Neuronal stem cell (in vitro differentiated cells): ENCODE data around the gene KRTAP9-7.
"Not testable (repeated sequence)": the region's sequence is repeated elsewhere in the genome, so short reads cannot be mapped to it uniquely, and the experiment has no call there.

Experiments
- DNase-seq: peaks from one replicate; pipeline ENCODE4 v3.0.0-alpha.2; 2013; ENCODE audit warnings: low spot score
- H2AFZ ChIP-seq: one replicate; pipeline ENCODE4 v1.6.1; 2013; ENCODE audit warnings: mild to moderate bottlenecking, low read length, inconsistent platforms
- H2AK5ac ChIP-seq: 2 replicates; pipeline ENCODE4 v1.6.1; 2013; ENCODE audit warnings: low read depth, mild to moderate bottlenecking, inconsistent platforms, low read length, moderate library complexity, mixed read lengths
- H2BK120ac ChIP-seq: 2 replicates; pipeline ENCODE4 v1.6.1; 2013; ENCODE audit warnings: low read depth, mild to moderate bottlenecking, inconsistent platforms, low read length, moderate library complexity, mixed read lengths
- H2BK12ac ChIP-seq: one replicate; pipeline ENCODE4 v1.6.1; 2013; ENCODE audit warnings: low read length, inconsistent platforms
- H2BK15ac ChIP-seq: 2 replicates; pipeline ENCODE4 v1.6.1; 2013; ENCODE audit warnings: mild to moderate bottlenecking, low read length, inconsistent platforms, mixed read lengths
- H2BK5ac ChIP-seq: one replicate; pipeline ENCODE4 v1.6.1; 2013; ENCODE audit warnings: inconsistent platforms, mild to moderate bottlenecking, low read length, moderate library complexity
- H3K14ac ChIP-seq: one replicate; pipeline ENCODE4 v1.6.1; 2013; ENCODE audit warnings: low read length, inconsistent platforms
- H3K18ac ChIP-seq: 2 replicates; pipeline ENCODE4 v1.6.1; 2013; ENCODE audit warnings: low read length, inconsistent platforms
- H3K23ac ChIP-seq: 2 replicates; pipeline ENCODE4 v1.6.1; 2013; ENCODE audit warnings: low read depth, mild to moderate bottlenecking, mixed read lengths, low read length, inconsistent platforms; ENCODE audit not compliant: poor library complexity
- H3K27ac ChIP-seq: replicated peaks from 3 replicates; pipeline ENCODE4 v1.5.1; 2013; ENCODE audit warnings: low read length, inconsistent platforms
- H3K27me3 ChIP-seq, 3 experiments: 2 replicates each; pipeline ENCODE4 v1.6.1; 2013; ENCODE audit warnings: low read length in 3 of 3, mild to moderate bottlenecking in 2 of 3, inconsistent platforms in 1 of 3, low read depth in 1 of 3, mixed read lengths in 1 of 3, moderate library complexity in 1 of 3; ENCODE audit not compliant: control insufficient read depth in 3 of 3, insufficient read depth in 3 of 3
- H3K36me3 ChIP-seq, 2 donors: replicated peaks in 1 of 2; 2 replicates each; pipeline ENCODE4 v1.6.1; 2013; ENCODE audit warnings: low read length in 2 of 2; ENCODE audit not compliant: control insufficient read depth in 2 of 2, insufficient read depth in 2 of 2
- H3K4ac ChIP-seq: 2 replicates; pipeline ENCODE4 v1.6.1; 2013; ENCODE audit warnings: inconsistent platforms, mild to moderate bottlenecking, low read length, moderate library complexity
- H3K4me1 ChIP-seq, 2 donors: 1 replicate in 1 of 2; 2 replicates in 1 of 2; pipeline ENCODE4 v1.6.1; 2013; ENCODE audit warnings: low read length in 2 of 2, low read depth in 1 of 2; ENCODE audit not compliant: control insufficient read depth in 2 of 2, insufficient read depth in 1 of 2
- H3K4me2 ChIP-seq: one replicate; pipeline ENCODE4 v1.6.1; 2013; ENCODE audit warnings: mild to moderate bottlenecking, low read length, inconsistent platforms; ENCODE audit not compliant: insufficient read depth, poor library complexity, severe bottlenecking
- H3K4me3 ChIP-seq, 2 donors: 2 replicates each; pipeline ENCODE4 v1.5.1; 2013; ENCODE audit warnings: low read length in 2 of 2, mild to moderate bottlenecking in 2 of 2, inconsistent platforms in 1 of 2, moderate library complexity in 1 of 2
- H3K79me1 ChIP-seq: one replicate; pipeline ENCODE4 v1.6.1; 2013; ENCODE audit warnings: low read depth, mild to moderate bottlenecking, inconsistent platforms, low read length, moderate library complexity
- H3K9ac ChIP-seq: one replicate; pipeline ENCODE4 v1.6.1; 2013; ENCODE audit warnings: mild to moderate bottlenecking, low read depth, low read length, inconsistent platforms; ENCODE audit not compliant: poor library complexity
- H3K9me3 ChIP-seq, 2 donors: replicated peaks in 1 of 2; 2 replicates each; pipeline versions ENCODE3 to v1.6.1; 2013; ENCODE audit warnings: low read length in 2 of 2, mild to moderate bottlenecking in 2 of 2, inconsistent platforms in 1 of 2, low read depth in 1 of 2, mixed read lengths in 1 of 2, moderate library complexity in 1 of 2; ENCODE audit not compliant: control insufficient read depth in 2 of 2, insufficient read depth in 1 of 2
- H4K8ac ChIP-seq: one replicate; pipeline ENCODE4 v1.6.1; 2013; ENCODE audit warnings: low read depth, mild to moderate bottlenecking, inconsistent platforms, low read length, moderate library complexity
- H4K91ac ChIP-seq: one replicate; pipeline ENCODE4 v1.6.1; 2013; ENCODE audit warnings: low read length, low read depth, mild to moderate bottlenecking, inconsistent platforms; ENCODE audit not compliant: poor library complexity
- WGBS, 2 donors: extraction: QIAGEN DNeasy Blood & Tissue Kit; methylation state at CpG; one replicate each; pipeline ENCODE4 v1.1.7; 2013; ENCODE audit warnings: missing lambda C conversion rate in 2 of 2, mixed read lengths in 1 of 2; ENCODE audit not compliant: insufficient read length in 2 of 2, insufficient replicate concordance in 1 of 2; ENCODE audit errors: extremely low coverage in 2 of 2; 5-methylcytosine and 5-hydroxymethylcytosine counted together

KRTAP9-7 gene

GRCh38 chr17:41231731-41232130, 43.8 kb upstream of the KRTAP9-7 start:
- Histone ChIP-seq H2AFZ (no peak overlapping the region), H2BK120ac (no peak overlapping the region), H3K4me3 (no peak overlapping the region), H3K14ac (no peak overlapping the region), H3K9ac (no peak overlapping the region), H4K8ac (no peak overlapping the region), H3K27me3 (no peaks in the 10 kb centered on the region), H3K4me1 (no peaks in the 10 kb centered on the region), H3K27ac (no peak overlapping the region), H3K4ac (no peak overlapping the region), H2BK12ac (no peak overlapping the region), H3K36me3 (no peaks in the 10 kb centered on the region), H2BK15ac (no peak overlapping the region), H4K91ac (no peak overlapping the region), H3K79me1 (no peaks in the 10 kb centered on the region), H3K18ac (no peak overlapping the region), H2AK5ac (no peak overlapping the region), H3K4me2 (no peak overlapping the region), H2BK5ac (no peak overlapping the region), H3K23ac (no peak overlapping the region), H3K9me3 (no peaks in the 10 kb centered on the region)
- no peak for DNase-seq
- no CpG with 5 or more reads among the region's 6 CpGs for WGBS, 2 donors

GRCh38 chr17:41232399-41233105, 42.9 kb upstream of the KRTAP9-7 start, which contains the start of gene KRTAP9-3:
Gene KRTAP9-3, plus strand, starts transcription at chr17:41232449. Its CDS starts 53 bp downstream, at chr17:41232502.
- not testable (repeated sequence) for H3K14ac ChIP-seq, H3K9me3 ChIP-seq, H2AK5ac ChIP-seq, H3K36me3 ChIP-seq, DNase-seq, H3K23ac ChIP-seq, H2BK120ac ChIP-seq, H2BK12ac ChIP-seq, H3K4me2 ChIP-seq, H3K79me1 ChIP-seq, H3K9ac ChIP-seq, H2AFZ ChIP-seq, H2BK15ac ChIP-seq, H3K18ac ChIP-seq, H2BK5ac ChIP-seq, H4K91ac ChIP-seq, H4K8ac ChIP-seq, H3K27ac ChIP-seq, H3K4me1 ChIP-seq, H3K27me3 ChIP-seq, H3K4me3 ChIP-seq, H3K4ac ChIP-seq
- no CpG with 5 or more reads among the region's 1 CpG for WGBS, 2 donors

GRCh38 chr17:41237116-41237515, 38.4 kb upstream of the KRTAP9-7 start:
- H3K4me3 ChIP-seq, H4K91ac ChIP-seq, H3K36me3 ChIP-seq, H3K4me2 ChIP-seq, H3K27ac ChIP-seq, H3K27me3 ChIP-seq, H2BK15ac ChIP-seq, H2BK5ac ChIP-seq, H2AFZ ChIP-seq, H3K9me3 ChIP-seq, H2AK5ac ChIP-seq, H3K4me1 ChIP-seq, H4K8ac ChIP-seq, H2BK12ac ChIP-seq, H3K9ac ChIP-seq, H3K23ac ChIP-seq, H3K14ac ChIP-seq, DNase-seq, H3K18ac ChIP-seq, H2BK120ac ChIP-seq, H3K4ac ChIP-seq, H3K79me1 ChIP-seq: not testable (repeated sequence)
- WGBS, 2 donors: no CpG with 5 or more reads among the region's 4 CpGs

- H2BK120ac ChIP-seq, H2AK5ac ChIP-seq, H2BK15ac ChIP-seq, H3K4me1 ChIP-seq, H3K14ac ChIP-seq, H3K36me3 ChIP-seq, H2BK5ac ChIP-seq, H3K4me3 ChIP-seq, H3K9me3 ChIP-seq, H3K79me1 ChIP-seq, H3K27me3 ChIP-seq, DNase-seq, H3K4me2 ChIP-seq, H3K23ac ChIP-seq, H4K8ac ChIP-seq, H3K18ac ChIP-seq, H2AFZ ChIP-seq, H4K91ac ChIP-seq, H3K27ac ChIP-seq, H3K4ac ChIP-seq, H3K9ac ChIP-seq, H2BK12ac ChIP-seq: not testable (repeated sequence)
- WGBS, 2 donors: no CpG with 5 or more reads among the region's 3 CpGs
Measured at GRCh38 chr17:41237949-41238437, 37.5 kb upstream of the KRTAP9-7 start, which contains the start of gene KRTAP9-8. Gene KRTAP9-8, plus strand, starts transcription at chr17:41237999. Its CDS starts 53 bp downstream, at chr17:41238052.
